HL-60 (cell line): ENCODE measurements around the gene SLPI.

Experiments used
- DNase-seq, 2 experiments: peaks; one replicate each; pipeline ENCODE4 v3.0.0-alpha.2; 2010 to 2020; ENCODE audit warnings: low read depth in 1 of 2, low spot score in 1 of 2
- H3K27ac ChIP-seq: fragments of 250-450 bp; sonication (Bioruptor Pico); replicated peaks from 2 replicates; pipeline ENCODE4 v1.5.1; 2020; ENCODE audit warnings: mild to moderate bottlenecking, moderate library complexity
- H3K27me3 ChIP-seq: fragments of 250-450 bp; sonication (Bioruptor Pico); 2 replicates; pipeline ENCODE4 v1.5.1; 2021; ENCODE audit warnings: mild to moderate bottlenecking, moderate library complexity; ENCODE audit not compliant: insufficient read depth, poor library complexity, severe bottlenecking
- H3K4me3 ChIP-seq: replicated peaks from 2 replicates; pipeline ENCODE4 v1.5.1; 2011; ENCODE audit warnings: mild to moderate bottlenecking, control low read depth, low read length; ENCODE audit not compliant: insufficient read depth
- CTCF ChIP-seq: IDR thresholded peaks from one replicate; pipeline ENCODE4 v1.5.1; 2011; ENCODE audit warnings: low read length, control low read depth, inconsistent platforms; ENCODE audit not compliant: insufficient read depth
- GABPA ChIP-seq: IDR thresholded peaks from 2 replicates; pipeline ENCODE4 v1.6.1; 2012; ENCODE audit warnings: low read depth
- POLR2AphosphoS5 ChIP-seq: IDR thresholded peaks from 2 replicates; pipeline ENCODE4 v1.6.1; 2012; ENCODE audit warnings: low read depth
- SPI1 ChIP-seq: IDR thresholded peaks from 2 replicates; pipeline ENCODE4 v1.6.1; 2012; ENCODE audit warnings: low read depth, mild to moderate bottlenecking, borderline replicate concordance
- TF ChIP-seq, protein P1 (sequence below): IDR thresholded peaks from 2 replicates; pipeline ENCODE4 v1.6.1; 2012; ENCODE audit warnings: low read depth; ENCODE audit not compliant: insufficient replicate concordance

The SLPI gene

DNA sequence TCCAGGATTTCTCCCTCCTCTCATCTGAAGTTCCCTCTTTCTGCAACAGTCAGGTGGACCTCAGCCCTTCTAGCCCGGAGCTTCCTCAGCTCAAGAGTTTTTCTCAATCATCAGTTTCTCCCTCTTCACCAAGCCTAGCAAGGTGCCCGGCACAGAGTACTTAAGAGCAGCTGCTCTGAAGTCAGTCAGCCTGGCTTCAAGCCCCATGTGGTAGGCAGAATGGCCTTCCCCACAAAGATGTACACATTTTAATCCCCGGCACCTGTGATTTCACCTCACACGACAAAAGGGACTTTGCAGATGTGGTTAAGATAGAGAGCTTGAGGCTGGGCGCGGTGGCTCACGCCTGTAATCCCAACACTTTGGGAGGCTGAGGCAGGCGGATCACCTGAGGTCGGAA is 37.2 kb upstream of the SLPI start:
- Histone ChIP-seq H3K4me3 (no peak overlapping the region), H3K27ac (no peak overlapping the region), H3K27me3 (peaks cover 6% of the 10 kb centered on the region)
- TF ChIP-seq, protein P1, sequence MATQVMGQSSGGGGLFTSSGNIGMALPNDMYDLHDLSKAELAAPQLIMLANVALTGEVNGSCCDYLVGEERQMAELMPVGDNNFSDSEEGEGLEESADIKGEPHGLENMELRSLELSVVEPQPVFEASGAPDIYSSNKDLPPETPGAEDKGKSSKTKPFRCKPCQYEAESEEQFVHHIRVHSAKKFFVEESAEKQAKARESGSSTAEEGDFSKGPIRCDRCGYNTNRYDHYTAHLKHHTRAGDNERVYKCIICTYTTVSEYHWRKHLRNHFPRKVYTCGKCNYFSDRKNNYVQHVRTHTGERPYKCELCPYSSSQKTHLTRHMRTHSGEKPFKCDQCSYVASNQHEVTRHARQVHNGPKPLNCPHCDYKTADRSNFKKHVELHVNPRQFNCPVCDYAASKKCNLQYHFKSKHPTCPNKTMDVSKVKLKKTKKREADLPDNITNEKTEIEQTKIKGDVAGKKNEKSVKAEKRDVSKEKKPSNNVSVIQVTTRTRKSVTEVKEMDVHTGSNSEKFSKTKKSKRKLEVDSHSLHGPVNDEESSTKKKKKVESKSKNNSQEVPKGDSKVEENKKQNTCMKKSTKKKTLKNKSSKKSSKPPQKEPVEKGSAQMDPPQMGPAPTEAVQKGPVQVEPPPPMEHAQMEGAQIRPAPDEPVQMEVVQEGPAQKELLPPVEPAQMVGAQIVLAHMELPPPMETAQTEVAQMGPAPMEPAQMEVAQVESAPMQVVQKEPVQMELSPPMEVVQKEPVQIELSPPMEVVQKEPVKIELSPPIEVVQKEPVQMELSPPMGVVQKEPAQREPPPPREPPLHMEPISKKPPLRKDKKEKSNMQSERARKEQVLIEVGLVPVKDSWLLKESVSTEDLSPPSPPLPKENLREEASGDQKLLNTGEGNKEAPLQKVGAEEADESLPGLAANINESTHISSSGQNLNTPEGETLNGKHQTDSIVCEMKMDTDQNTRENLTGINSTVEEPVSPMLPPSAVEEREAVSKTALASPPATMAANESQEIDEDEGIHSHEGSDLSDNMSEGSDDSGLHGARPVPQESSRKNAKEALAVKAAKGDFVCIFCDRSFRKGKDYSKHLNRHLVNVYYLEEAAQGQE: no peak
- TF ChIP-seq GABPA (no peak), CTCF (no peak), POLR2AphosphoS5 (no peak), SPI1 (no peak)
- DNase-seq: no peak

GRCh38 chr20:45290677-45291355 is 36.5 kb upstream of the SLPI start:
- DNase-seq: peak; percentile 50 to 82
- H3K4me3 ChIP-seq: no peak overlapping the region
- H3K27ac ChIP-seq: no peak overlapping the region
- TF ChIP-seq, protein P1: no peak
- TF ChIP-seq CTCF: peak; percentile 61
- H3K27me3 ChIP-seq: peaks cover 6% of the 10 kb centered on the region

GRCh38 chr20:45289942-45290676 is 35.7 kb upstream of the SLPI start:
- DNase-seq: no peak
- Histone ChIP-seq H3K4me3 (no peak overlapping the region), H3K27me3 (peaks cover 6% of the 10 kb centered on the region), H3K27ac (no peak overlapping the region)
- TF ChIP-seq SPI1 (no peak), CTCF (no peak), GABPA (no peak), POLR2AphosphoS5 (no peak)
- TF ChIP-seq, protein P1: no peak
